ENCODE measurements around the gene DAPK1.

DNA sequence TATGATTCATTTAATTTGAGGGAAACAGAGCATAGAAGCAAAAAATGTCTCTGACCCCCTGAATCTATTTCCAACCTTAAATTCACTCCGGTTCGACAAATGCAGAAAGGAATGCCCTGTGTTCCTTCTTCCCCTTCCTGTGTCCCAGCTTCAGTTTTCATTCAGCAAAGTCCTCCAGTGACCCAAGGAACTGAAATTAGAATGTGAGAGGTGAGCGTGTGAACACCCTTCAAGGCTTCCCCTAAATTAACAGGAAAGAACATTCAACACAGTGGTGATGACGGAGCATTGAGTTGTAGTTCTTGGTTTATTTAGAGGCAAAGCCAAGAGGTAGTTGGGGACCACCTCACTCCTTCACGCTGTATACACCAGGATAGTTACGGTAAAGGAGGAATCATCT is 130.7 kb downstream of the DAPK1 start:
- TF ChIP-seq, protein P1, sequence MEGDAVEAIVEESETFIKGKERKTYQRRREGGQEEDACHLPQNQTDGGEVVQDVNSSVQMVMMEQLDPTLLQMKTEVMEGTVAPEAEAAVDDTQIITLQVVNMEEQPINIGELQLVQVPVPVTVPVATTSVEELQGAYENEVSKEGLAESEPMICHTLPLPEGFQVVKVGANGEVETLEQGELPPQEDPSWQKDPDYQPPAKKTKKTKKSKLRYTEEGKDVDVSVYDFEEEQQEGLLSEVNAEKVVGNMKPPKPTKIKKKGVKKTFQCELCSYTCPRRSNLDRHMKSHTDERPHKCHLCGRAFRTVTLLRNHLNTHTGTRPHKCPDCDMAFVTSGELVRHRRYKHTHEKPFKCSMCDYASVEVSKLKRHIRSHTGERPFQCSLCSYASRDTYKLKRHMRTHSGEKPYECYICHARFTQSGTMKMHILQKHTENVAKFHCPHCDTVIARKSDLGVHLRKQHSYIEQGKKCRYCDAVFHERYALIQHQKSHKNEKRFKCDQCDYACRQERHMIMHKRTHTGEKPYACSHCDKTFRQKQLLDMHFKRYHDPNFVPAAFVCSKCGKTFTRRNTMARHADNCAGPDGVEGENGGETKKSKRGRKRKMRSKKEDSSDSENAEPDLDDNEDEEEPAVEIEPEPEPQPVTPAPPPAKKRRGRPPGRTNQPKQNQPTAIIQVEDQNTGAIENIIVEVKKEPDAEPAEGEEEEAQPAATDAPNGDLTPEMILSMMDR (IDR thresholded peaks at IDR 0.05): no peak
- no peak for TF ChIP-seq POLR2A (IDR thresholded peaks at IDR 0.05)
